GM19395 (cell line): ENCODE measurements around the gene MOB4.
"Not testable (repeated sequence)": the region's sequence is repeated elsewhere in the genome, so short reads cannot be mapped to it uniquely, and the experiment has no call there.

Experiments
- ATAC-seq: cut with Tn5 transposase; IDR thresholded peaks from one replicate; pipeline ENCODE4 v1.9.1; 2021; ENCODE audit warnings: mild to moderate bottlenecking, moderate library complexity; ENCODE audit not compliant: unreplicated experiment

MOB4 gene

DNA sequence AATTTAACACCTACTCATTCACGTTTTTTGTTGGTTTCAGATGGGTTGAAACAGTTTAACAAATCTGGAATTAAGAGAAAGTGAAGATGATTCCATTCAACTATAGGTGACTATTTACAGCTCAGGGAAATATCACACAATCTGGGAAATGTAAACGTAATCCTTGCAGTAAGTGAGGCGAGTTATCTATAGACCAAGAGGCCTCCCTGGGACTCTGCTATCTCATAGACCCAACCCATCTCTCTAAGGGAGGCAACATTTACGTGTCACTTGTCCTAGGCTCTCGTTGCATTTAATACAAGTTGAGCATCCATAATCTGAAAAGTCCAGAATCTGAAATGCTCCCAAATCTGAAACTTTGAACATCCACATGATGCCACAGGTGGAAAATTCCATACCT, 2.0 kb upstream of the MOB4 start:
- ATAC-seq = no peak

DNA sequence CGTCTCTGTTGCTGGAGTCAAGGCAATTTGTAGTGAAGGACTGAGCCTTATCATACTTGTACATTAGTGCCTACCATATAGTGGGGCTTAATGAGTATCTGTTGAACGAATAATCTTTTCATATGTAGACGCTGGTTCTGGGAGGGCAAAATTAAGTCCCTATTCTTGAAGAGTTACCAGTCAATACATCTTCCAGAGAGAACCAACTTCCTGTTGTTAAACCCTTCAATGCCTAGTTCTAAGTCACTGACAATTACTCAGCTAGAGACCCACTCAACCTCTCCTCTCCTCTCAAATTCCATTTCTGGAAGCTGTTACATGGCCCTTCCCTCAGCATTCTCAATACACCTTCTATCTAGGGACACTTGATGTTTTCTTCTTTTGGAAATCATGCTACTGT, 1.1 kb upstream of the MOB4 start:
- ATAC-seq = no peak

DNA sequence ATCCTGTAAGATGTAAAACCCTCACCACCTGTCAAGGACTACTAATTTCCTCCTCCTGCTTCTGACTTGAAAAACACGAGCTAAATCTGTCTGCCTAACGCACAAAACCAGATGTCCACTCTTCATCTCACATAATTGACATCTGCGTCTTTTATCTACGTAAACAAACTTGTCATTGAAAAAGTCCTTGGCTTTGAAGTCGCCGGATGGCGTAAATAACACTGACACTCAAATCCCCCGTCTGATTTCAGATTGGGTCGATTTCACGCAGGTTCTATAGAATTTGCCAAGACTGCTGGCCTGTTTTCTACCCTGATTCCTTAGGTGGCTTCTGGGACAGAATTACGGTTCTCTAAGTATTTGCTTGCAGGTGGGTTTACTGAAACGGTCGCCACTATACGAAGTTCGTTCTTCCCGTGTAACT, 539 bp upstream of the MOB4 start:
- peak; percentile 22 for ATAC-seq

DNA sequence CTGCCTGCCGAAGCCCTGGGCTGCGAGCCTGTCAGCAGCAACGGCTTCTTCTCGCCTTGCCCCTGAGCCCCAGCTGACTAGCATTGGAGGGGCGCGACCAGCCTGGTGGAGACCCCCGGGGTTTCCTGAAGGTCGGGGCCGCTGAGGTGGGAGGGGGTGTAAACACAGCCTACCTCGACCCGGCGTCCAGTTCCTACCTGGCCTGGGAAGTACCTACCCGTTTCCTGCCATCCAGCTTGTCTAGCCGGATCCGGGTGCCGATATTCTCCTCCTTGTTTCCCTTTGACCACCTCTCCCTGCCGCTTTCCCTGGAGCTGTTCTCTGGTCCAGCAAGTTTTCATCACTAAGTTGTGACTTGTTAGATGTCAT, 511 bp downstream of the MOB4 start:
- ATAC-seq = peak; percentile 17

DNA sequence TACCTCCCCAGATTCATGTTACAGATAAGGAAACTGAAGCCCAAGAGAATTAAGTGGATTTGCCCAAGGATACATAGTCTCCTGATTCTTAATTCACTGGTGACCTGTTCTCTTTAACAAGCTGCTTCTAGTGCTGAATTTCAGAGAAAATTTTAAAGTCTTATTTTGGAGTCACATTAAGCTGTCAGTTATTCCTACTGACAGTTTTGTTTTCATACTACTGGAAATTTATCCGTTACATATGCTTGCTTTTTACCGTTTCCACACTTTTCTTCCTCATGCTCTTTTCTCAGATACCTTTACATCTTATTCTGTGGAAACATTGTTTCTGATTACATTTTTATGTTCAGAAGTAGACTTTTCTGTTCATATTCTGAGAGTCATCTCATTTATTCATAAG, 1.3 kb downstream of the MOB4 start:
- ATAC-seq = no peak

DNA sequence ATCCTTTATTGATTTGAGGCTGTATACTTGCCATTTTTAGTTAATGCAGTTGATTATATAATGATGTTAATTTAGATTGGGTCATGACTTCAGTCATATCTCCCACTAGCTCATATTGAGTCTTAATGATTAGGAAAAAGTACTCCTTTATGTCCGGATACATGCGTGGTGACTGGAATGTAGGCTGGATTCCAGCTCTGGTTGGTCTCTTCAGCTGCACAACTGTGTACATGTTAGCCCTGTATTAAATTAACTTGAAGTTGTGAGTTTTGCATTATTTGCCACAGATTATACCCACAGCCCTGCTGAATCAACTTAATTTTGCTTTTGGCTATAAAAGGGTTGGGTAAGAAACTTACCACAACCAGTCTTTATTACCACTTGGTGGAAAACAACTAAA, 22.5 kb downstream of the MOB4 start:
- no peak for ATAC-seq

DNA sequence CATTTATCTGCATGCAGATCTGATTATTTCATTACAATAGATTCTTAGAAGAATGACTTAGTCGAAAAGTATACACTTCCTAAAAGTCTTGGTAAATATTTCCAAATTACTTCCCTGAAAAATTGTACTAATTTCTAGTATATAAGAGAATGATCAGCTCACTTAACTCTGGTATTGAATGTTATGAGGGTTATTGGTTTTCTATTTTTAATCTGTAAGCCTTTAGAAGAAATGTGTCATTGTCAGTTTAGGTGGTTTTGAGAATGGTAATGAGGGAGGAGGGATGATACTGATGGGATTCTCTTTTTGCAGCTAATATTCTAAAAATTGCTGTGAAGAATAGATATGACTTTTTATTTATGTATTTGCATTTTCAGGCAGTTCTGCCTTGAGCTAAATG, 23.9 kb downstream of the MOB4 start:
- no peak for ATAC-seq

DNA sequence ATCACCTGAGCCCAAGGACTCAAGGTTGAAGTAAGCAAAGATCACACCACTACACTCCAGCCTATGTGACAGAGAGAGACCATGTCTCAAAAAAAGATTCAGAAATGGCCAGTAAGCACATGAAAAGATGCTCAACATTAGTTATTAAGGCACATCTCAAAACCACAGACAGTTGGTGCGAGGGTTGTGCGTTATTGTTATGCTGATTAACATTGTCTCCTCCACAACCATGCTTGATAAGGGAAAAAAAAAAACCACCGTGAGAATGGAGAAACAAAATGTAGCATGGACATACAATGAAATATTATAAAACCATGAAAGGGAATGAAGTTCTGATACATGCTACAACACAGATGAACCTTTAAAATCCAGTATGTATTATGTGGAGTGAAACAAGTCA, 27.3 kb downstream of the MOB4 start:
- no peak for ATAC-seq

DNA sequence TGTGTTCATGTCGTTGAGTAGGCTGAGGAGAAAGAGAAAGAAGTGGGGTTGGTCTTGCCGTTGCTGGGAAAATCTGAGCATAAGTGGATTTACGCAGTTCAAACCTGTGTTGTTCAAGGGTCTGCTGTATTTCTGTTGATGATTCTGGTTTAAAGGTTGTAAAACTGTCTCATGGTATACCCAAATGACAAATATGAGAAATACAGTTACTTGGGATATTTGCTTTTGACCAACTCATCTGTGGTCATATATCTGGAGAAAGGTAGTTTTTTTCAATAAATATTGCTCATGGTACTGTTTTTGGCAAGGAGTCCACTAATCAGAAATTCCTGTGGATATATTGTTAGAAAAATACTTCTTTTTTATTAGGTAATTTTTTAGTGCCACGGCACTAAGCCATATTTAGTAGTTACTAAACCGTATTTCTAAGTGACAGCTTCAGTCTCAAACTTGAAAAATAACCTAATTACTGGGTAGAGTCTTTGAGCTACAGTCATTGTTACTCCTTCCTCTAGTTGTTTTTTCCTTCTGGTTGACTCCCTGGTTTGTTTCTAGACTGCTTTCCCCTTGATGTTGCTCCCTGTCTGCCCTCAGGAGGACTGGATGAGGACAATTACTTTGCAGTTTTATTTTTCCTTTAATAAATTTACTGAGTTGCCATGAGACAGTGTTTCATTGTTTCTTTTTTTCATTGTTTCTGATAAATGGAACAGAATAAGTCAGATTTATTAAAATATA, 31.5 kb downstream of the MOB4 start:
- ATAC-seq = no peak

DNA sequence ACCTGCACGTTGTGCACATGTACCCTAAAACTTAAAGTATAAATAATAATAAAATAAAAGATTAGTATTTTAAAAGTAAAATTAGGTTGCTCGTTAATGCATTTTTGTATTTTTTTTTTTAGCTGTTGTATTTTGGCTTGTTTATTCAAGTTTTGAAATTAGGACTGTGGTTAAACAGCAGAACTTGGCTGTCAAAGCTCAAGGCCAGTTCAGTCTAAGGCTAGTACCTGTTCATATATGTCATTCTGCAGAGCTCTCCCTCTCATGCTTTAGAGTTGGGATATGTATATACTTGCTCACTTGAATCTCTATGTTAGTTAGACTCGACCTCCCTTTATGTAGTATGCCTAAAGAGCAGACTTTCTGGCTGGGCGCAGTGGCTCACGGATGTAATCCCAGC, 32.7 kb downstream of the MOB4 start:
- ATAC-seq = no peak

DNA sequence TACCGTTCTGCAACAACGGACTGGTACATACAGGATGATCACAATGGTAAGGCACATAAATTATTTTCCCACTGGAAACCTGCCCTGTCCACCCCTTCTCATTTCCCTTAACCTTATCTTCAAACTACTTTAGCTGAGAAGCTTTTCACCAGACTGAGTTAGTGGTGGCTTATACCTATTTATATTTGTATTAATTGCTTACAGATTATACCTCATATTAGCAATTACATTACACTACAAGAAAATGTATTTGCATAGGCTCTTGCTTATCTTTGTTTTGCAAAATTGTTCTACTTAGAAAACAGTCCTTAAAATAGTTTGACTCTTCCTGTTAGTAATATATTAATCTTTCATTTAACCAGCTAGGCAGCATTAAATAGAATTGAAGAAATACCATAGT, 35.4 kb downstream of the MOB4 start:
- not testable (repeated sequence) for ATAC-seq

DNA sequence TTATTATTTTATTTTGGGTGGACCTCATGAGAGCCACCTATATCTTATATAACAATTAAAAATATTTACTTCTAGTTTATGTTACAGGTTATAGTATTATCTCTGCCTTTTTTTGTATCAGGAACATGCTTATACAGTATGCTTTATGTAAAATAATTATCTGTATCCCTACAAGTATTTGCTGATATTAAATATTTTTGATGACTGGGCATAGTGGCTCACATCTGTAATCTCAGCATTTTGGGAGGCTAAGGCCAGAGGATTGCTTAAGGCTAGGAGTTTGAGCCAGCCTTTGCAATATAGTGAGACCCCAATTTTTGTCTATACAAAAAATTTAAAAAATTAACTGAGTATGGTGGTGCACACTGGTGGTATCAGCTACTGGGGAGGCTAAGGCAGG, 39.6 kb downstream of the MOB4 start:
- ATAC-seq = no peak

DNA sequence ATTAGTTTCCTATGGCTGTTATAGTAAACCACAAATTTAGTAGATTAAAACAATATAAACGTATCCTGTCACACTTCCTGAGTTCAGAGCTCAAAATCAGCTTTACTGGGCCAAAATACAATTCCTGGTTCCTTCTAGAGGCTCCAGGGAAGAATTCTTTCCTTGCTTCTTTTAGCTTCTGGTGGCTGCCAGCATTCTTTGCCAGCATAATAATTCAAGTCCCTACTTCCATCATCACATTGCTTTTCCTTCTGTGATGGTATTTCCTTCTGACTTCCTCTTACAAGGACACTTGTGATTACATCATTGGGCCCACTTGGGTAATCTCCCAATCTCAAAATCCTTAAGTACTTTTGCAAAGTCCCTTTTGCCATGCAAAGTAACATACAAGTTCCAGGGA, 40.6 kb downstream of the MOB4 start:
- ATAC-seq = no peak

DNA sequence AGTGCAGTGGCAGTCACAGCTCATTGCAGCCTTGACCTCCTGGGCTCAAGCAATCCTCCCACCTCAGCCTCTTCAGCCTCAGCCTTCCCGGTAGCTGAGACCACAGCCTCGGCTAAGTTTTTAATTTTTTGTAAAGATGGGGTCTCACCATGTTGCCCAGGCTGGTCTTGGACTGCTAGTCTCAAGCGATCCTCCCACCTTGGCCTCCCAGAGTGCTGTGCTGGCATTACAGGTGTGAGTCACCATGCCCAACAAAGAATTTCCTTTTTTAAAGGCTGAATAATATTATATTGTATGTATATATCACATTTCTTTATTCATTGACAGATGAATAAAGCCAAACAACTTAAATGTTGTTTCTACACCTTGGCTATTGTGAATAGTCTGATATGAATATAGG, 42.5 kb downstream of the MOB4 start:
- no peak for ATAC-seq

DNA sequence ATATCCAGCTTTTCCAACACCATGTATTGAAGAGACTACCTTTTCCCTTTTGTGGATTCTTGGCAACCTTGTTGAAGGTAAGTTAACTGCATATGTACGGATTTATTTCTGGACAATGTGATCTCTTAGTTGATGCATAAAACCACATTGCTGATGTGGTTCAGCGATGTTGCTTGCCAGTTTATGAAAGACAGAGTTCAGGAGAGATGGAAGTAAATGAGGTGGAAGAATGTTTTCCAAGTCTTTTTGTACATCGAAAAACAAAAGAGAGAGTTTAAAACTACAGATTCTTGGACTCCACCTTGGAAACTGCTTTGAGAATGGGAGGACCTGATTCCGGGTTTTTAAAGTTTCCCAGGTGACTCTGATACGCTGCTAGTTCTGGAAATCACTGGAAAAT, 43.8 kb downstream of the MOB4 start:
- ATAC-seq = no peak

DNA sequence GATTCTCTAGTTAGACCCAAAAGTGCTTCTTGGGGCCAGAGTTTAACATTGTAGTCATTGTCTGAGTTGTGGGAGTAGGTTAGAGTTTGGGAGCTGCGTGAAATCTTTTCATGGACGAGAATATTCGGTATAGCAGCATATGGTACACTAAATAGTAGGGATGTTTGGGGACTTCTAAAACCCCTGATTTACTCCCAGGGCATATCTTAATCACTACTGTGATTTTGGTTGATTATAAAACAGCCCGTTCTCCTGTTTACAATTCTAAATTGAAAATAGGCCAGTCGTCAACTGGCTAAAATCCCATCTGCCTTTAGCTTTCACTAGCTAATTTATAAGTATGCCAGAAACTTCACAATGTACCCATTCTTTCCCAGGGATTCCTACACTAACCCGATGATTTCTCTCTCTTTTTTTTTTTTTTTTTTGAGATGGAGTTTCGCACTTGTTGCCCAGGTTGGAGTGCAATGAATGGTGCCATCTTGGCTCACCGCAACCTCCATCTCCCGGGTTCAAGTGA, 44.3 kb downstream of the MOB4 start:
- no peak for ATAC-seq

DNA sequence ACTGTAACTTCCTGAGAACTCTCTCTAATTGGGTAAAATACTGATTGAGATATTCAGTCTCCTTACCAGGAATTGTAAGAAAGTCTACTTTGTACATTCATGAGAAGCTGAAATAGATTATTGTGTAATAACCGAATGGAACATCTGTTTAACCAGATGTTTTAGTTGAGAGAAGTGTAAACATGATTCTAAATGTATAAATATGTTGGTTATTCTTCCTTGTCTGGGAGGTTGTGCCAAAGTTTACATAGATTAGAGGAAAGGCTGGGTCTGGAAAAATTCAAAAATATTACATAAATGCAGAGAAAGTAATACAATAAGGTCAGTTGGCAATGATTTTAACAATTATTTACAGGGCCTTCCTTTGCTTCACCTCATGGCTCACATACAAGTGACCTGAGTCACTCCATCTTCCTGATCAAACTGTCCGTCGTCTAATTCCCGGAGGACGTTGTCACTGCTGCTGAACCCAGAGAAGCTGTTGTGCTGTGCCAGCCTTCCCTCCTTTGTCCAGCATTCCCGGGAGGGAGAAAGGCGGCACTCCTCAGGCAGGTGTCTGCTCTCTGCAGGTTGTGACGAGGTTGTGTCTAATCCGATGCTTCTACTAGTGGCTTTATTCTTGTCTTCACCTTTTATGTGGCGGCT, 55.9 kb downstream of the MOB4 start:
- ATAC-seq = no peak

DNA sequence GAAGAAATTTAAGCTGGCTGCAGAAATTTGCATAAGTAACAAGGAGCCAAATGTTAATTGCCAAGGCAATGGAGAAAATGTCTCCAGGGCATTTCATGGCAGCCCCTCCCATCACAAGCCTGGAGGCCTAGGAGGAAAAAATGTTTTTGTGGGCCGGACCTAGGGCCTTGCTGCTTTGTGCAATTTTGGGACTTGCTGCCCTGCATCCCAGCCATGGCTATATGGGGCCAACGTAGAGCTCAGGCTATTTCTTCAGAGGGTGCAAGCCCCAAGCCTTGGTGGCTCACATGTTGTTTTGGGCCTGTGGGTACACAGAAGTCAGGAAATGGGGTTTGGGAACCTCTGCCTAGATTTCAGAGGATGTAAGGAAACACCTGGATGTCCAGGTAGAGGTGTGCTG, 57.7 kb downstream of the MOB4 start:
- no peak for ATAC-seq

DNA sequence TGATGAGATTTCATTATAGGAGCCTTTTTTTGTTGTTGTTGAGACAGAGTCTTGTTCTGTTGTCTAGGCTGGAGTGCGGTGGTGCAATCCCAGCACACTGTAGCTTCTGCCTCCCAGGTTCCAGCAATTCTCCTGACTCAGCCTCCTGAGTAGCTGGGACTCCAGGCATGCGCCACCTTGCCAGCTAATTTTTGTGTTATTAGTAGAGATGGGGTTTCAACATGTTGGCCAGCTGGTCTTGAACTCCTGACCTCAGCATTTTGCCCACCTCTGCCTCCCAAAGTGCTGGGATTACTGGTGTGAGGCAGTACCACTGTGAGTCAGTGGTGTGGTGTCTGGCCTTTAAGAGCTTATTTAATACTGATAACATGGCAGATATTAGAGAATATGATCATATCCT, 60.1 kb downstream of the MOB4 start:
- ATAC-seq = no peak

DNA sequence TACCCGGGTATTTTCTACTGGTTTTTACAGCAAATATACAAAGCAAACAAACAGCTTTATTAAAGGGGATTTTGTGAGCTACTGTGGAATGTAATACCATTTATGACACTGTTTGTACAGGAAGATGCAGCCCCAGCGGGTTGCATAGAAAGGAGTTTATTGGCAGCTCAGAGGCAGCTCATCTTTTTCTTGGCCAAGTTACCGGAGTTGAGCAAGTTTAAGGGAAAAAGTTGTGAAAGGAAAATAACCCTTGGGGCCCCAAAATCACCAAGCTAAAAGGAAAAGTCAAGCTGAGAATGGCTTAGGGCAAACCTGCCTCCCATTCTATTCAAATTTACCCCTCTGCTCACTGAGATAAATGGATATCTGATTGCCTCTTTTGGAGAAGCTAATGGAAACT, 60.8 kb downstream of the MOB4 start:
- no peak for ATAC-seq

DNA sequence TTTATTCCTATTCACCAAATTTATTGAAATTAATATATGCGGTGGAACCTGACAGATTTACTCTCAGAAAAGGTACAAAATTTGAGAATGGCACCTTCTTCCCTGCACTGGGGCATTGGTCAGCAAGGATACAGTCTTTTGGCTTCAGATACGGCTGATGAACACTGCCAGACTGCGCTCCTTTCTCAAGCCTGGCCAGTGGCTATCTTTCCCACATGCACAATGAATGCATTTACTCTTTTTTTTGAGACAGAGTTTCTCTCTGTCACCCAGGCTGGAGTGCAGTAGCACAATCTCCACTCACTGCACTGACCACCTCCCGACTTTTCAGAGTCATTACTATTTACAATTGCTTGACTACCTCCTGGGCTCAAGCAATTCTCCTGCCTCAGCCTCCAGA, 61.6 kb downstream of the MOB4 start:
- no peak for ATAC-seq

DNA sequence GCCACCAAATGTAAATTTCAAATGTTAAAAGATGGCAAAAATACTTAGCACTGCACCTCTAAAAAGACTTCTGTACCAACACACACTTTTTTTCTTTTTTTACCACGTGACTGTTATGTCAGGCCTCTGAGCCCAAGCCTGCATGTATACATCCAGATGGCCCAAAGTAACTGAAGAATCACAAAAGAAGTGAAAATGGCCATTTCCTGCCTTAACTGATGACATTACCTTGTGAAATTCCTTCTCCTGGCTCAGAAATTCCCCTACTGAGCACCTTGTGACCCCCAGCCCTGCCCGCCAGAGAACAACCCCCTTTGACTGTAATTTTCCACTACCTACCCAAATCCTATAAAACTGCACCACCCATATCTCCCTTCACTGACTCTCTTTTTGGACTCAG, 62.4 kb downstream of the MOB4 start:
- not testable (repeated sequence) for ATAC-seq

DNA sequence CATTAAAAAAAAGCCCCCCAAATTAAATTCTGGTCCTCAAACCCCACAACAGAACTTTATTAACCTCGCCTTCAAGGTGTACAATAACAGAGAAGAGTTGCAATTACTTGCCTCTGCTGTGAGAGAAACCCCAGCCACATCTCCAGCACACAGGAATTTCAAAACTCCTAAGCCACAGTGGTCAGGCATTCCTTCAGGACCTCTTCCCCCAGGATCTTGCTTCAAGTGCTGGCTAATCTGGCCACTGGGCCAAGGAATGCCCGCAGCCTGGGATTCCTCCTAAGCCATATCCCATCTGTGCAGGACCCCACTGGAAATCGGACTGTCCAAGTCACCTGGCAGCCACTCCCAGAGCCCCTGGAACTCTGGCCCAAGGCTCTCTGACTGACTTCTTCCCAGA, 64.3 kb downstream of the MOB4 start:
- ATAC-seq = not testable (repeated sequence)
